Natural killer cell (primary cell): Measurements from ENCODE around the gene SSMEM1. TPM values are rescaled to one million over a fixed set of nuclear protein-coding genes. Genes with fewer than 3 reads are reported as not detected.
"Not testable (repeated sequence)": the region's sequence is repeated elsewhere in the genome, so short reads cannot be mapped to it uniquely, and the experiment has no call there.

ENCODE experiments used
- ATAC-seq, 3 donors: fragments of 150-1000 bp in 2 of 3; fragments of 200-7000 bp in 1 of 3; cut with Tn5 transposase; 1 replicate in 1 of 3; 2 replicates in 2 of 3; pipeline ENCODE4 v1.10.0; 2021; ENCODE audit warnings: mild to moderate bottlenecking in 2 of 3, moderate library complexity in 2 of 3
- DNase-seq, 2 donors: peaks; one replicate each; pipeline versions ENCODE4 v3.0.0 to v3.0.0-alpha.2; 2013 to 2021; ENCODE audit warnings: mixed read lengths in 1 of 2
- H3K27ac ChIP-seq: one replicate; pipeline ENCODE4 v1.5.1; 2013; ENCODE audit warnings: mild to moderate bottlenecking, low read length
- H3K27me3 ChIP-seq: one replicate; pipeline ENCODE4 v1.6.1; 2013; ENCODE audit warnings: low read length; ENCODE audit not compliant: control insufficient read depth, insufficient read depth
- H3K36me3 ChIP-seq: one replicate; pipeline ENCODE4 v1.6.1; 2013; ENCODE audit warnings: low read length; ENCODE audit not compliant: control insufficient read depth, insufficient read depth
- H3K4me1 ChIP-seq: one replicate; pipeline ENCODE4 v1.6.1; 2013; ENCODE audit warnings: low read length; ENCODE audit not compliant: control insufficient read depth, insufficient read depth
- H3K4me3 ChIP-seq: one replicate; pipeline ENCODE4 v1.5.1; 2013; ENCODE audit warnings: low read length
- H3K9me3 ChIP-seq: one replicate; pipeline ENCODE4 v1.6.1; 2013; ENCODE audit warnings: low read length; ENCODE audit not compliant: control insufficient read depth, insufficient read depth
- H3K27ac Mint-ChIP-seq, 2 donors: one replicate each; pipeline ENCODE4 v1.8.0; 2022; ENCODE audit warnings: mild to moderate bottlenecking in 2 of 2, mixed read lengths in 2 of 2, moderate library complexity in 1 of 2
- H3K27me3 Mint-ChIP-seq, 2 donors: one replicate each; pipeline ENCODE4 v1.8.0; 2022; ENCODE audit warnings: low read depth in 2 of 2, mixed read lengths in 2 of 2
- H3K36me3 Mint-ChIP-seq: one replicate; pipeline ENCODE4 v1.8.0; 2022; ENCODE audit warnings: mixed read lengths
- H3K4me1 Mint-ChIP-seq, 2 donors: one replicate each; pipeline ENCODE4 v1.8.0; 2022; ENCODE audit warnings: mixed read lengths in 2 of 2
- H3K4me3 Mint-ChIP-seq: one replicate; pipeline ENCODE4 v1.8.0; 2022; ENCODE audit warnings: mild to moderate bottlenecking, moderate library complexity, mixed read lengths
- H3K9me3 Mint-ChIP-seq, 2 donors: one replicate each; pipeline ENCODE4 v1.8.0; 2022; ENCODE audit warnings: mixed read lengths in 2 of 2
- WGBS: methylation state at CpG from one replicate; pipeline ENCODE4 v1.1.7; 2013; ENCODE audit warnings: missing lambda C conversion rate; ENCODE audit not compliant: insufficient coverage; 5-methylcytosine and 5-hydroxymethylcytosine counted together
- intact Hi-C: fragments of 100-400 bp; cut with micrococcal nuclease; formaldehyde crosslinking; loops from one replicate; pipeline ENCODE4 v1.14.2; 2022
- total RNA-seq, 4 donors: library from RNA; stranded (reverse); fragments of 120-200 nt in 1 of 4; gene quantifications; one replicate each; pipeline versions ENCODE4 v1.2.3 to v1.2.4, GENCODE V29; 2013 to 2022
- TF ChIP-seq, protein P1 (sequence below): fragments of 200-600 bp; IDR thresholded peaks from one replicate; pipeline ENCODE4 v1.8.0; 2022; ENCODE audit warnings: antibody characterized with exemption

The SSMEM1 gene
- total RNA-seq, 3 donors from 2014 or later (not counting 1 experiment from before 2014, with no cell fraction given): not detected

DNA sequence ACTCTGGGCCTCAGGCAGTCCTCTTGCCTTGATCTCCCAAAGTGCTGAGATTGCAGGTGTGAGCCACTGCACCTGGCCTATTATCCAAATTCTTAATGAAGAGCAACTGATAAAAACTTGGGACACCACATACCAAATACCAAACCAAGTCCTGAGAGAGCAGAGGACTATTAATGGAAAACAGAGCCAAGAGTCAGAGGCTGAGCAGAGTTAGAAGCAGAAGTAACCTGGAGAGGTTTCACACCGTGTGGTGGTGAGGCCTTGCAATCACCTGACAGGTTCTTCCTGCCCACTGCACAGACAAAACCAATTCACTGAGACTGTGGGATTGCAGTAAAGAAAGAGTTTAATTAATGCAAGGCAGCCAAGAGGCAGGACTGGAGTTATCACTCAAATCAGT lies 16.0 kb downstream of the SSMEM1 start:
- Histone ChIP-seq H3K4me1 (no peaks in the 10 kb centered on the region), H3K36me3 (no peaks in the 10 kb centered on the region), H3K4me3 (no peak overlapping the region), H3K27me3 (no peaks in the 10 kb centered on the region), H3K27ac (no peak overlapping the region), H3K9me3 (no peaks in the 10 kb centered on the region)
- Mint-ChIP-seq H3K27ac (no peak overlapping the region), H3K27me3 (peaks cover 6 to 16% of the 10 kb centered on the region in 2 donors), H3K36me3 (no peaks in the 10 kb centered on the region), H3K4me1 (no peaks in the 10 kb centered on the region), H3K9me3 (no peaks in the 10 kb centered on the region), H3K4me3 (no peak overlapping the region)
- DNase-seq: no peak
- intact Hi-C loops: no loop called here
- no peak for ATAC-seq
- 33% methylated on average over 1 of the region's 1 CpG for WGBS
- TF ChIP-seq, protein P1, sequence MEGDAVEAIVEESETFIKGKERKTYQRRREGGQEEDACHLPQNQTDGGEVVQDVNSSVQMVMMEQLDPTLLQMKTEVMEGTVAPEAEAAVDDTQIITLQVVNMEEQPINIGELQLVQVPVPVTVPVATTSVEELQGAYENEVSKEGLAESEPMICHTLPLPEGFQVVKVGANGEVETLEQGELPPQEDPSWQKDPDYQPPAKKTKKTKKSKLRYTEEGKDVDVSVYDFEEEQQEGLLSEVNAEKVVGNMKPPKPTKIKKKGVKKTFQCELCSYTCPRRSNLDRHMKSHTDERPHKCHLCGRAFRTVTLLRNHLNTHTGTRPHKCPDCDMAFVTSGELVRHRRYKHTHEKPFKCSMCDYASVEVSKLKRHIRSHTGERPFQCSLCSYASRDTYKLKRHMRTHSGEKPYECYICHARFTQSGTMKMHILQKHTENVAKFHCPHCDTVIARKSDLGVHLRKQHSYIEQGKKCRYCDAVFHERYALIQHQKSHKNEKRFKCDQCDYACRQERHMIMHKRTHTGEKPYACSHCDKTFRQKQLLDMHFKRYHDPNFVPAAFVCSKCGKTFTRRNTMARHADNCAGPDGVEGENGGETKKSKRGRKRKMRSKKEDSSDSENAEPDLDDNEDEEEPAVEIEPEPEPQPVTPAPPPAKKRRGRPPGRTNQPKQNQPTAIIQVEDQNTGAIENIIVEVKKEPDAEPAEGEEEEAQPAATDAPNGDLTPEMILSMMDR: no peak

DNA sequence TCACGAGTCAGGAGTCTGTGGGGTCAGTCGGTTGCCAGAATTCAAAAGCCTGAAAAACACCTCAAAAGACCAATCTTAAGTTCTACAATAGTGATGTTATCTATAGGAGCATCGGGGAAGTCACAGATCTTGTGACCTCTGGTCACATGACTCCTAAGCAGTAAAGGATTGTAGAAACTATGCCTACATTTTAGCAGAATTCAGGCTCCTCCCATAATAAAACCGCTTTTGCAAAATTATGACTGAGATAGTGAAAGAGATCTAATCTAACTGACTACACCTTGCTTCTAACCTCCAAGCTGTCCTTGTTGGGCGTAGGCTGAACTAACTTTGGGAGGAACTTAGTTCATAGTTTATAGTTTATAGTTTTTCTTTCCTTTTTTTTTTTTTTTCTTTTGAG lies 16.6 kb downstream of the SSMEM1 start:
- H3K4me1 Mint-ChIP-seq: no peaks in the 10 kb centered on the region

DNA sequence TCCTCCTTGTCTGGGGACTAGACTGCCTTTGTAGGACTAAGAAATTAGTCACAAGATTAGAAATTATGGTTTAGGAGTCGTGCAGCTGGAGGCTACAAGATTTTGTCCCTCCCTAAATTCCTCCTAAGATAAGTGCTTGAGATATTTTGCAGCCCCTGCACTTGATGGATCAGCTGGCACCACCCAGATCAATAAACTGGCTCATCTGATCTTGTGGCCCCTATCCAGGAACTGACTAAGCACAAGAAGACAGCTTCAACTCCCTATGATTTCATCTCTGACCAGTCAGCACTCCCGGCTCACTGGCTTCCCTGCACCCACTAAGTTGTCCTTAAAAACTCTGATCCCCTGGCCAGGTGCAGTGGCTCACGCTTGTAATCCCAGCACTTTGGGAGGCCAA lies 17.3 kb downstream of the SSMEM1 start:
- whole genome bisulfite sequencing: 88% methylated on average over 3 of the region's 3 CpGs
- H3K36me3 Mint-ChIP-seq, H3K4me1 ChIP-seq, H3K36me3 ChIP-seq, H3K27ac ChIP-seq, H3K9me3 Mint-ChIP-seq, H3K27me3 ChIP-seq, intact Hi-C loops, ATAC-seq, DNase-seq, H3K27ac Mint-ChIP-seq, H3K9me3 ChIP-seq, H3K4me1 Mint-ChIP-seq, H3K4me3 ChIP-seq, H3K4me3 Mint-ChIP-seq: not testable (repeated sequence)
- H3K27me3 Mint-ChIP-seq: peaks cover 6 to 13% of the 10 kb centered on the region in 2 donors

More for the DNA sequence above, 16.6 kb downstream of the SSMEM1 start:
- no peak overlapping the region for H3K27ac ChIP-seq
- H3K36me3 ChIP-seq: no peaks in the 10 kb centered on the region
- Mint-ChIP-seq H3K27ac (no peak overlapping the region), H3K27me3 (peaks cover 6 to 16% of the 10 kb centered on the region in 2 donors), H3K4me3 (no peak overlapping the region), H3K36me3 (no peaks in the 10 kb centered on the region), H3K9me3 (no peaks in the 10 kb centered on the region)
- WGBS: no CpG with 5 or more reads among the region's 5 CpGs
- intact Hi-C loops: no loop called here
- TF ChIP-seq, protein P1: no peak
- ATAC-seq (no peak), DNase-seq (no peak)
- no peaks in the 10 kb centered on the region for H3K27me3 ChIP-seq
- no peak overlapping the region for H3K4me3 ChIP-seq
- no peaks in the 10 kb centered on the region for H3K9me3 ChIP-seq
- H3K4me1 ChIP-seq: no peaks in the 10 kb centered on the region

DNA sequence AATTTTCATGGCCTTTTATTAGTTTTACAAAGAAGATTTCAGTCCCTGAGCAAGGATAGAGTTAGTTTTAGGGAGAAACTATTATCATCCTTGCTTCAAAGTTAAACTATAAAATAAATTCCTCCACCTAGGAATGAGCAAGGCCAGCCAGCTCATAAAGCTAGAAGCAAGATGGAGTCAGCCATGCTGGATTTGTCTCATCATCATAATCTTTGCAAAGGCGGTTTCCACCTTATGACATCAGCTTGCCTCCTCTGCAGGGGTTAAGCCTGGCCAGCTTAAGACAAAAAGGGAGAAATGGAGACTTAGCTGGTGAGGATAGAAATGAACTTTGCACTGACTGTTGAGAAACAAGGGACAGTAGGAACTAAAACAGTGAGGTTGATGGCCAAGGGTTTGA lies 18.7 kb downstream of the SSMEM1 start:
- ATAC-seq (no peak), DNase-seq (no peak)
- Histone ChIP-seq H3K4me1 (no peaks in the 10 kb centered on the region), H3K27me3 (no peaks in the 10 kb centered on the region), H3K27ac (no peak overlapping the region), H3K9me3 (no peaks in the 10 kb centered on the region), H3K4me3 (no peak overlapping the region), H3K36me3 (no peaks in the 10 kb centered on the region)
- Mint-ChIP-seq H3K4me1 (no peaks in the 10 kb centered on the region), H3K27me3 (peaks cover 0 to 12% of the 10 kb centered on the region in 2 donors), H3K27ac (no peak overlapping the region), H3K4me3 (no peak overlapping the region), H3K36me3 (no peaks in the 10 kb centered on the region), H3K9me3 (no peaks in the 10 kb centered on the region)
- TF ChIP-seq, protein P1: no peak
- intact Hi-C loops: no loop called here
- WGBS: 97% methylated on average over 1 of the region's 1 CpG
